K562 treated with DMSO at 1 percent for 48 hours (cell line): ENCODE data around the gene GPER1. TPM values are rescaled to one million over a fixed set of nuclear protein-coding genes. Genes with fewer than 3 reads are reported as not detected.

ENCODE experiments used
- total RNA-seq: library from RNA; unstranded; fragments of 300-600 nt; gene quantifications from 2 replicates; pipeline ENCODE4 v1.2.3, GENCODE V29; 2022; ENCODE audit warnings: low replicate concordance; ENCODE audit errors: extremely low read depth

Gene GPER1
- not detected in 2 replicates for total RNA-seq

DNA sequence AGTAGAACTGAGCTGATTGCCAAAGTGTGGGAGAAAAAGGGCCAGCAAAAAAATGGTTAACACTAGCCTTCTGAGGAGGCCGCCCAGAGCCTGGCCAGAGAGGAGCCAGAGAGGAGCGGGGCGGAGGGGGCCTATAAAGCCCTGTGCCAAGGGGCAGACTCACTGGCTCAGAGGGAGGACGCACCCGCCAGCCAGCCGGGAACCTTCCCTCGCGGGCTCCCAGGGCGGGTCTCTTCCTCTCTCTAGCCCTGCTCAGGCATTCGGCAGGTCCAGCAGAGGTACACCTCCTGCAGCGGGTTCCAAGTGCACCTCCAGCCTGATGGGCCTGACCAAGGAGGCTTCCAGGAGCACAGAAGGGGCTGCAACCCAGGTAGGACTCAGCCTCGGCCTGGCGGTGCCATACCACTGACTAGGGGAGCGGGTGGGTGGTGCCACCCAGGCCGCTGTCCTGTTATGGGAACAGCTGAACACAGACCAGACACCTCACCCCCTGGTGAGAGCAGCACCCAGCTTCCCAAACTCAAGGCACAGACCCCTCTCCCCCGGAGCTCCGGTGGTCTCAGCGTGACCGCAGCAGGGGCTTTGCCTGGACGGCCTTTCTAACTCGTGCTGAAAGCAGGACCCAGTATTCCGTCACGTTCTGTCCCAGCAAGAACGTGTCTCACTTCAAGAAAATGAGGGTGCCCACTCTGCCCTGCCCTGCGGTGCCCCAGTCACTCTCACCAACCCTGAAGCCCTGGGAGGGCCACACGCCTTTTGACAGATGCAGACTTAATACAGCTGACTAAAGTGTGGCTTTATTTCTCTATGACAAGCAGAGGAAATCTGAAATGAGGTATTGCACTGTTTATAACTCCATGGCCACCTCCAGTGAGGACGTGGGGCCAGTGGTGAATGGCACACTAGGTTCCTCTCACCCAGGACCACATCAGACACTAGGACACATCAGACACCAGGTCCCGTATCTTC is at the start of gene GPER1:
TSS of gene GPER1 (plus strand) at position 162 of the 969 bp plus-strand sequence. CDS start 3,616 bp downstream, outside the sequence.

DNA sequence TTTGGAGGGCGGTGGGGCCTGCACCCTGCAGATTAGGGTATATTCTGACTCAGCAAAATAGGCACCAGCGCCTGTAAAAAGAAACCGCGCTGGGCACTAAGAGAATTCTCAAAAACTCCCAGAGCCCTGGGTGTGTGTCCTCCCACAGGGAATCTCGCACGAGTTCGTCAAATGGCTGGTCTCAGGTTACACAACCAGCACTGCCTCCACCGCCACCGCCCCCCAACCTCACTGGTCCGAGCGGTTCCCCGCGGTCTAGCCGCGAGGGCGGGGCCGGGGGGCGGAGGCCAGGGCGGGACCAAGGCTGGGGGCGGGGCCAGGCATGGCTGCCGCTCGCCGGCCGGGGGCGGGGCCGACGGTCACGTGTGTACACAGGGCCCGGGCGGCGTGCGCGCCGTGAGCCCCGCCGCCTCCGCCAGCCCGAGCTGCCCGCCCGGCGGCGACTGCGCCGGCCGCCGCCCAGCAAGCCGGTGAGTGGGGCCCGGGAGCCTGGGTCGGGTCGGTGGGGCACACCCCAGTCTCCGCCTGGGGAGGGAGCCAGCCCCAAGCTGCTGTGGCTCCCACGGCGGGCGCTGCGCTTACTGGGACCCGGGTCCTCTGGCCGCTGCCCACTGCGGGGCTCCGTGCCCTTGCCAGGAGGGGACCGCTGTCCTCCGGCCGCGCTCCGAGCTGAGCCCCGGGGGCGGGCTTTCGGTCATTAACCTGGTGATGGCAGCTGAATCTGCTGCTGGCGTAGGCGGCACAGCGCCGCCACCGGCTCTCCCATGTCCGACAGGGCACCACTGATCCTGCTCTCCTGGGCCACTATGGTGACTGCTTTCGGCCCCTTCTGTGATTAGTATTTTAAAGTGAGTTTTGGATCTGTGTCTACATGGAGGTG is 43.5 kb upstream of the GPER1 start, which contains the start of gene GPR146:
TSS of gene GPR146 (plus strand) at position 358 of the 880 bp plus-strand sequence. CDS start 12,970 bp downstream, outside the sequence.

Other genes with a start within 250 kb of the GPER1 start
- gene GET4, start 211.6 kb upstream of the GPER1 start, total RNA-seq = not detected in 2 replicates
- not detected in 2 replicates for gene ADAP1, start 133.4 kb upstream of the GPER1 start, total RNA-seq
- not detected in 2 replicates for gene COX19, start 112.6 kb upstream of the GPER1 start, total RNA-seq
- not detected in 2 replicates for gene CYP2W1, start 104.9 kb upstream of the GPER1 start, total RNA-seq
- not detected in 2 replicates for gene GPR146, start 43.6 kb upstream of the GPER1 start, total RNA-seq
- not detected in 2 replicates for gene ZFAND2A, start 72.1 kb downstream of the GPER1 start, total RNA-seq
- not detected in 2 replicates for gene UNCX, start 144.8 kb downstream of the GPER1 start, total RNA-seq